GM19468 (cell line): Measurements from ENCODE around the gene CLCN6.

Experiments used
- ATAC-seq: cut with Tn5 transposase; IDR thresholded peaks from one replicate; pipeline ENCODE4 v1.9.1; 2021; ENCODE audit warnings: mild to moderate bottlenecking, moderate library complexity, moderate number of reproducible peaks; ENCODE audit not compliant: unreplicated experiment; ENCODE audit errors: extremely low read depth

Gene CLCN6

DNA sequence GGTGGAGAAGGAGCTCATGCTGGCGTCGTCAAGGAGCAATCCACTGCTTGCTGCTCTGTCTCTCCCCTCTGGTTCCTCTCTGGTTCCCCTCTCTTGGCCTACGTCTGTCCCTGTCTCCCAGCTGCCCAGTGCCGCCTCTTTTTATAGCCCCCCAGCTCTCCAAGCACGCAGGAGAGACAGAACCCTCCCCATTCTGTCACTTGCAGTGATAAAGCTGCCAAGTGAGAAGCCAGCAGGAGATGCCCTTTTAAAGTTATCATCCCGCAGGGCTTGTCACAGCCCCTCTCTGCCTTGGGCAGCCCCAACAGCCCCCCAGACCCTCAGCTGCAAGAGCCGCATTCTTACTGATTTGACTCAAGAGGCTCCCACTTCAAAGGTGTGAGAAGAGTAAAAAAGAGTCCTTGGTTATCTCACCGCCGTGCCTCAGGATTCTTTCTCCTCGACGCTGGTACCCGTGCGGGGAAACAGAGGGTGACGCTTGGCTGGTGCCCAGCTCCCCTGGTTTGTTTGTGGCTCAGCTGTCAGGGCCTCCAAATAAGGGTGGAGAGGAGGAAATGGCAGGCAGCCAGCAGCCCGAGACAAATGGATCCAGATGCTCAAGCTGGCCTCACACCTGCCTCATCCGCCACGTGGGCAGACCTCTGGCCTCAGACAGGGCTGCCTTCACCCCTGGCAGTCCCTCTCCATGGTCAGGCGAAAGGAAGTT lies 41.8 kb downstream of the CLCN6 start, which contains the start of gene NPPA:
TSS of gene NPPA (minus strand) at position 117 of the 706 bp plus-strand sequence. CDS start at position 18, 99 bp downstream.
- ATAC-seq, result no peak

DNA sequence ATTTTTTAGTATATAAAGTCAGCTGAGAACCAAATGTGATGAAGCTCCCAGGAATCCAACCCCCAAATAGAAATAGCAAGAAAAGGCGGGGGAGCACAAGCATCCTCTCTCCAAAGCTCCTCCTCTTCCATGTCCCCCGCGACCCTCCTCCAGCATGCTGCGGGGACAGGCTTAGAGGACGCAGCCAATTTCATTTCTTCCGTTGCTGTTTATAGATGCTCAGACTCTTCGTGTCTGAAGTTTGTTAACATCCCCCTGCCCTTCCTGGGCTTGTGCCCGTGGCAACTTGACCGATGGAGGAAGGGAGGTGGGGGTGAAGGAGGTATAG lies 42.3 kb downstream of the CLCN6 start:
- no peak for ATAC-seq

DNA sequence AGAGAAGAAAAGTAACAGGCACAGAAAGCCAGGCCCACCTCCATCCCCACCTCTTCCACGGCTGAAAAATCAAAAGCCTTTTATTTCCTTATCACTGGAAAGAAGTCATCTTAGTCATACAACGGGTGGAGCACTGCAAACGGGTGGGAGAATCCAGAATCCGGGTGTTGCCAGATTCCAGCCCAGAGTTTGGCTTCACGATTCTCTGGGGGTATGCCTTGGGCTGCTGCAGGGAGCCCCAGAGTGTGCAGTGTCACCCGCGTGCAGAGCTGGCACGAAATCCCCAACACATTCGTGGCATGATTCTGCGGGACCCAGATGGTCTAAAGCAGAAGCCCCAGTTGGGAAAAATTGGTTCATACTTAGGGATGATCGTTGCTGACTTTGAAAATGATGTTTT lies 44.2 kb downstream of the CLCN6 start:
- no peak for ATAC-seq

DNA sequence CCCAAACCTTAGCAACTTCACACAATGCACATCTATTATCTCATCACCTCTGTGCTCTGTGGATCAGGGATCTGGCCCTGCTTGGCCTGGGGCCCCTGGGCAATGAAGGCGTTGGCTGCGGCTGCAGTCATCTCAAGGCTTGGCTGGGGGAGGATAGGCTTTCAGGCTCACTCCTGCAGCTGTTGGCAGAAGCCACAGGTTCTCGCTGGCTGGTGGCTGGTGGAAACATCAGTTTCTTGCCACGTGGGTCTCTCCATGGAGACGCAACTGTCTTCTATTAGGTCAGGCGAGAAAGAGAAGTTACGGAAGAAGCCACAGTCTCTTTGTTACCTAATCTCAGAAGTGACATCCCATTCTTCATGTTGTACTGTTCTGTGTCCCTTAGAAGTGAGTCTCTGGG lies 45.2 kb downstream of the CLCN6 start:
- ATAC-seq, result no peak

DNA sequence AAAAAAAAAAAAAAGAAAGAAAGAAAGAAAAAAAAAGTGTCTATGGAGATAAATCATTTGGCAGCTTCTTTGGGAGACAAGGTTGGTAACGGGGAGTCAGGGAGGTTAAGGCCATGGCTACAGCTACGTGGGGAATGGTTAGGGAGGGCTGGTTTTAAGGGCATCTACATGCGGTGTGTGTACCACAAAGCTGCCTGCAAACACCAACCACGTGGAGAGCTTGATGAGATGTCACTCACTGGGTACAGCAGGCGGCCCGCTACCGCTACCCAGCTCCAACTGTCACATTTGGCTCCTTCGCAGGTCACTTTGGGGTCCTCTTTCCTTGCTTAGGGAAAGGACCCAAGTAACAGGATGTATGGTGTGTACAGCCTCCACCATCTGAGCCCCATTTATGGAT lies 48.5 kb downstream of the CLCN6 start:
- ATAC-seq, result no peak

DNA sequence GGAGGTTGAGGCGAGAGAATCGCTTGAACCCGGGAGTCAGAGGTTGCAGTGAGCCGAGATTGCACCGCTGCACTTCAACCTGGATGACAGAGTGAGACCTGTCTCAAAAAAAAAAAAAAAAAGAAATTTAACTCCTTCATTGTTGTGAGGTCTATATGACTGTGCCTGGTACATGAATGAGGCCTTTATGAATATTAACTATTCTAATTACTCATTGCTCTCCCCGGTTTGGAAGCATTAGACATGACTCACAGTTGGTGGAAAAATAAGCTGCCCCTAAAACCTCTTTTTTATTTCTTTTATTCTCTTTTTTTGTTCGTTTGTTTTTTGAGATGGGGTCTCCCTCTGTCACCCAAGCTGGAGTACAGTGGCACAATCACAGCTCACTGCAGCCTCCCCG lies 49.4 kb downstream of the CLCN6 start:
- ATAC-seq, result no peak

DNA sequence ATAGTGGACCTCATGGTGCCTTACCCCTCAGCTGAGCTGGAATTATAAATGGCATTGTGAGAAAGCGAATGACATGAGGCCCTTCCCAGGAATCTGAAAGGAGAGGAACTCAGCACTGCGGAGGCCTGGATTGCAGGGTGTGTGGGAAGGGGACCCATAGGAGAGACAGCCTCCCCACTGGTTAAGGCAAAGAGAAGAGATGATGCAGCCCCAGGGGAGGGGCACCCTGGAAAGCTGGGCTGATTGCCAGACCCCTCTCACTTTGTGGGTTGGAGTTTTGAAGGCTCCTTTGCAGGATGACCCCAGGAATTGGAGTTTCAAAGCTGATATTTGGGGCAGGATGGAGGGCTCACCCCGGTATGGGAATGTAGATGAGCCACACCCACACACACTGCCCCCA lies 50.7 kb downstream of the CLCN6 start:
- no peak for ATAC-seq

DNA sequence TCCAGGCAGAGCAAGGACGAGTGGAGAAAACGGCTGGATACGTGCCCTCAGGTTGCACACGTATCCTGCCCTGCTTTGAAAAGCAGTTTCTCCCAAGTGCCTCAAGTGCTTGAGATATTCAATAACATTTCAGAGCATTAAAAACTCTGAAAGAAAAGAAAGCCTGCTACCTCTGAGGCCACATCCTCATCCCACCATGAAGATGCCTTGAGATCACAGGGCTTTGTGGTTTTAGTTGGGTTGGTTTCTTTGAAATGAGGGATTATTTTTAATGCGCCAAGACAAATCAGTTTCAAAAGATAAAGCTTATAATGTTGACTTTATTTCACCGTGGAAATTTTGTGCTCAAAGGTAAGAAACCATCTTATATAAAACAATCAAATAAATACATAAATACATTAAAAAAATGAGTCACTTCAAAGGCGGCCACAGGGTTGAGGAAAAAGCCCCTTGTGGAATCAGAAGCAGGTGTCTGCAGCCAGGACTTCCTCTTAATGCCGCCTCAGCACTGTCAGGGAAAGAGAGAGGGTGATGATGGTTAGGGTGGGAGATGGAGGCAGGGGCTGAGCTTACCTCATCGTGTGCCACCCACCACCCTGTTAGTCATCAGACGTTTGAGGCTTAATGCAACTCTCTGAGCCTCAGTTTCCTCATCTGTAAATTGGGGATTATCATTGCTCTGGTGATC lies 51.3 kb downstream of the CLCN6 start:
- no peak for ATAC-seq

DNA sequence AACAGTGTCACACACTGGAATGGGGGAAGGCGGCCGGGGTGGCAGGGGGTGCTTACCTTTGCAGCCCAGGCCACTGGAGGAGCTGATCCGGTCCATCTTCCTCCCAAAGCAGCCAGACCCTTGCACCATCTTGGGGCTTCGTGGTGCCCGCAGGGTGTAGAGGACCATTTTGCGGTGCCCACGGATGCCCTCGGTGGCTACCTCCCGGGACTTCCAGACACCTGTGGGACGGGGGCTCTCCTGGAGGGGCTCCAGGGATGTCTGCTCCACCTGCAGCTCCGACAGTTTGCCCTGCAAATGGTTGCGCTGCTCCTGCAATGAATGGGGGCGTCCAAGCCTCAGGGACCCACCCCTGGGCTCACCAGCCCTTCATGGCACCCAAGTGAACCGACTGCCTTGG lies 52.2 kb downstream of the CLCN6 start:
- ATAC-seq, result no peak

DNA sequence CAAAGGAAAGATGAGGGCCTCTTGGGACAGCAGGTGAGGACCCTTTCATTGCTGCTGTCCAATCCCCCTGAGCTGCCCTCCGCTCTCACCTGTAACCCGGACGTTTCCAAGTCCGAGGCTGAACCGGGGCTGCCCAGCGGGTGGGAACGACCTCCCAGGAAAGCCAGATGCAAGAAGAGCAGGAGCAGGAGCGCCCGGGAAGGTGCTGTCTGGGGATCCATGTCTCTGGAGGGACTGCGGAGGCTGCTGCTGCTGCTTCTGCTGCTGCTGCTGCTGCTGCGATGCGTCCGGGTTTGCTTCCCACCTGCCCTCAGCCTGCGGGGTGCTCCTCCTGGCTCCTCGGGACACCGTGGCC lies 52.6 kb downstream of the CLCN6 start, which contains the start of gene NPPB:
TSS of gene NPPB (minus strand) at position 333 of the 355 bp plus-strand sequence. CDS start at position 221, 112 bp downstream.
- no peak for ATAC-seq

DNA sequence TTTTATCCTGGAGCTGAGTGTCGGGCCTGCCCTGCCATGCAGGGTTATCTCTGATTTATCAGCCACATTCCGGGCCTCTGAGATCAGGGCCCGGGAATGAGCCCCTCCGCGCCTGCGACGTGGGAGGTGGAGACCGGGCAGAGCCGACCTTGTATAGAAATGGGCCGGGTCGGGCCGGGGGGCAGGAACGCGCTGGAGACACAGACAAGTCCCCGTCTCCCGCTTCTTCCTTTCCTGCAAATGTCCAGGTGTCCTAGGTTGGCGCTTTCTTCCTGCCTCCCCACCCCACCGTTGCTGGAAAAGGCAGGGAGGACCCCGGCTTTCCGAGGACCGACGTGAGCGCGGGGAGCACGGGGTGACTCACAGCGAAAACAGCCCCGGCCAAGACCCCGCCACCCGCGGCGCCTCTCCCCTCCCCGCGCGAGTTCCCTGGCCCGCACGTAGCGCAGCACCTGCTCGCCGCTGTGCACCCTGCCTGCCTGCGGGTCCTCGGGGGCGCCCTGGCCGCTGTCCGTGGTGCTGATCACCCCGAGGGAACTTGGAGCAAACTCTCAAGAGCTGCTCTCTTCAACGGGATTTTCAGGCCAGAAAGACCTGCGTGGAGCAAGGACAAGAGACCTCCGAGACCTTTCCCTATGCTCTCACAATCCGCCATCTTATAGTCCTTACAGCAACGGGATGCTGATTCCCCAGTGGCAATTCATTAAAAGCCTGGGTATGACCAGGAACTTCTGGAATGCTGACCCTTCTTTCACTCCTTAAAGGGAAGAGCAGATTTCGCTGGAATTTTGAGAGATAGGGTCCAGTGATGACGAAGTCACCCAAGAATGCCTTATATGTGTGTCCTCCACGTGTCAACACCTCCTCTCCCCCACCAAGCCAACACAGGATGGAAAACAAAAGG lies 53.2 kb downstream of the CLCN6 start:
- no peak for ATAC-seq

DNA sequence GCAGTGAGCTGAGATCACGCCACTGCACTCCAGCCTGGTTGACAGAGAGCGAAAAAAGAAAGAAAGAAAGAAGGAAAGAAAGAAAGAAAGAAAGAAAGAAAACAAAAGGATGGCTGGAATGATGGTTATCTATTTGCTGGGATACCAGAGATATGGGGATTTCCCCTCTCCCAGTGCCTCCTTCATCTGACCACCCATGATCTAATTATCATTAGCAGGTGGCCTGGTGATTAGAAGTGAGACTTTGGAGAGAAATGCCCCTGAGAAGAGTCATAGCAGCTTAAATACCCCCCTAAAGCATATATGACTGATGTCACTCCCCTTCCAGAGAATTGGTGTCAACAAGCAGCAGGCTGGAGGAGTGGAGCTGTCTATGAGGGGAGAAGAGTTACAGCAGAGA lies 54.1 kb downstream of the CLCN6 start:
- ATAC-seq, result no peak

DNA sequence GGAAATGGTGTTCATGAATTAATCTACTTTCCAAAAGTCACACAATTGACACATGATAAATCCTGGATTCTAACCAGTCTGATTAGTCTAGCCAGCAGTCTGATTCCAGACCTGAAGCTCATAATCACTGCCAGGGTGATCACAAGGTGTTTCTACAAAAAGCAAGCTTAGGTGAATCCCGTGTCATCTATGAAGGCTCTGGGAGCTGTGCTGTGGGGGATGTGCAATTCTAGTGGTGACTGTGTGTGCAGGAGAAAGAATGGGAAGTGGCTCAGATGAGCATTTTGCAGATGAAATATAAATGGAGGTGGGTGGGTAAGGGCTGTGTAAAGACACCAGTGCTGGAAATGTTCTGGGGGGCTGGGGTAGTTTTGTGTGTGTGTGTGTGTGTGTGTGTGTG lies 54.6 kb downstream of the CLCN6 start:
- no peak for ATAC-seq

DNA sequence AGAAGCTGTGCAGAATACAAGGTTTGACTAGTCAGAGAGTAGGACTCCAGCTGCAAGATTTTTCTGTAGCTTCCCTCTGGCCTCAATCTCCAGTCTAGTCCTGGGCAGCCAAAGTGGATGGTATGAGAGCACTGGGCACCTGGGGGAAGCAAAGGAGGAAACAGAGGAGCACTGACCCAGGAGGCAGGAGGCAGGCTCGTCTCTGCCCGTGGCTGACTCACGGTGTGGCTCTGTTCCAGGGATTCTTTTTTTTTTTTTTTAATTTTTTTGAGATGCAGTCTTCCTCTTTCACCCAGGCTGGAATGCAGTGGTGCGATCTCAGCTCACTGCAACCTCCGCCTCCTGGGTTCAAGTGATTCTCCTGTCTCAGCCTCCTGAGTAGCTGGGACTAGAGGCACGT lies 56.9 kb downstream of the CLCN6 start:
- no peak for ATAC-seq

DNA sequence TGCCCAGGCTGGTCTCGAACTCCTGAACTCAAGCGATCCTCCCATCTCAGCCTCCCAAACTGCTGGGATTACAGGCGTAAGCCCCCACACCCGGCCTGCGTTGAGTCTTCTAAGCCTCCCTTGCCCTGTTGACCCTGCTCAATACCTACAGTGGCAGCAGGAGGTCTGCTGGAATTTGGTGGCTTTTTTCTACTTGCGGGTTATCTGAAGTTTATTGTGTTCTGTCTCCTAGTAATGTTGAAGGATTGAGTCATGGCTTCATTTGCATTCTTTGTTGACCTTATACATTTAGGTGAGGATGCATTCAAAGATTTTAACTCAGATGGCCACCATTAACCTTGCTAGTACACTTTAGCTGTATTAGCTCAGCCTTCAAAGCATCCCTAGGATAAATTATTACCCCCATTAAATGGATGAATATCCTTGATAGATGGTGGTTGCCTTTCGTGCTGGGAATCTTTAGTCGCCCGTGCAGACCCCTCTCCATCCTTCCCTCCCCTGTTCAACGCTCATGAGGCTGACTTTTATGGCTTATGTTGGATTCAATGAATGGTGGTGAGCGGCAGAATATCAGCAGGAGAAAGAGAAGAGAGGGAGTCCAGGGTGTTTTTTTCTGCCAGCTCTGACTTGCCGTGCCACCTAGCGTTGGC lies 62.5 kb downstream of the CLCN6 start:
- ATAC-seq, result no peak

DNA sequence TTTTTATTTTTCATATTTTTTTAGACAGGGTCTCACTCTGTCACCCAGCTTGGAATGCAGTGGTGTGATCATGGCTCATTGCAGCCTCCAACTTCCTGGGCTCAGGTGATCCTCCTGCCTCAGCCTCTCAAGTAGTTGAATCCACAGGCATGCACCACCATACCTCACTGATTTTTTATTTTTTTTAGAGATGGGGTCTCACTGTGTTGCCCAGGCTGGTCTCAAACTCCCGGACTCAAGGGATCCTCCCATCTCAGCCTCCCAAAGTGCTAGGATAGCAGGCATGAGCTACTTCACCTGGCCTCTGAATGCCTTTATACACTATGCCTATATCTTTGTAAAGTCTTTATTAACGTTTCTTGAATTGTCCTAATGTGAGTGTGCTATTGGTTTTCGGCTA lies 63.1 kb downstream of the CLCN6 start:
- ATAC-seq, result no peak

DNA sequence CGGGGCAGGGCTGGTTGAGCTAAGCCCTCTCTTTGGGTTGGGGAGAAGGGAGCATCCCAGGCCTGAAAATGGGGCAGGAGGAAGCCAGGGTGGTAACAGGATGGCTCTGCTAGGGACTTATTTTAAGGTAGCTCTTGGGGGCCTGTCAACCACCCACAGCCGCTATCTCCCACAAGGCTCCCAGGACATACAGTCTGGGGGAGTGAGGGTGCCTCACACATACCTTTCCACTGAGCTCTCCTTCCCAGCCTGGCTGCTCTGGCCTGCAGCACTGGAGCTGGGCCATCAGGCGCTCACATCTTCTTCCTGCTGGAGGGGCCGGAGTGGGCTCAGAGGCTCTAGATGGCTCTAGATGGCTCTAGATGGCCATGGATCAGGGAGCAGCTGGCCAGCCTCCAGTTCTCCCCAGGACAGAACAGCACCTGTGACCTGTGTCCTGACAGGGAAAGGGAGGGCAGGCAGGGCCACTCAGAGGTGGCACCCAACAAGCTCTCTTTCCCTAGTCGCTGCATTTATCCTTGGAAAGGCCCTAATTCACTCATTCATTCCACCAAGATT lies 63.7 kb downstream of the CLCN6 start:
- no peak for ATAC-seq

DNA sequence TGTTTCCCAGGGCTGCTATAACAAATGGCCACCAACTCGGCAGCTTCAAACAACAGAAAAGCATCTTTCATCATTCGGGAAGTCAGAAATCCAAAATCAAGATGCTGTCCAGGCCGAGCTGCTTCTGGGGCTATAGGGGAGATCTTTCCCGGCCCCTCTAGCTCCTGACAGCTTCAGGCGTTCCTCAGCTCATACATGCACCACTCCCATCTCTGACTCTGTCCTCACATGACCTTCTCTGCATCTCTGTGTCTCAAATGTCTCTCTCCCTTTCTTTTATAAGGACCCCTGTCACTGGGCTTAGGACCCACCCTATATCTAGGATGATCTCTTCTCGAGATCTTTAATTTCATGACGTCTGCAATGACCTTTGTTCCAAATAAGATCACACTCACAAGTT lies 66.6 kb downstream of the CLCN6 start:
- ATAC-seq, result no peak

DNA sequence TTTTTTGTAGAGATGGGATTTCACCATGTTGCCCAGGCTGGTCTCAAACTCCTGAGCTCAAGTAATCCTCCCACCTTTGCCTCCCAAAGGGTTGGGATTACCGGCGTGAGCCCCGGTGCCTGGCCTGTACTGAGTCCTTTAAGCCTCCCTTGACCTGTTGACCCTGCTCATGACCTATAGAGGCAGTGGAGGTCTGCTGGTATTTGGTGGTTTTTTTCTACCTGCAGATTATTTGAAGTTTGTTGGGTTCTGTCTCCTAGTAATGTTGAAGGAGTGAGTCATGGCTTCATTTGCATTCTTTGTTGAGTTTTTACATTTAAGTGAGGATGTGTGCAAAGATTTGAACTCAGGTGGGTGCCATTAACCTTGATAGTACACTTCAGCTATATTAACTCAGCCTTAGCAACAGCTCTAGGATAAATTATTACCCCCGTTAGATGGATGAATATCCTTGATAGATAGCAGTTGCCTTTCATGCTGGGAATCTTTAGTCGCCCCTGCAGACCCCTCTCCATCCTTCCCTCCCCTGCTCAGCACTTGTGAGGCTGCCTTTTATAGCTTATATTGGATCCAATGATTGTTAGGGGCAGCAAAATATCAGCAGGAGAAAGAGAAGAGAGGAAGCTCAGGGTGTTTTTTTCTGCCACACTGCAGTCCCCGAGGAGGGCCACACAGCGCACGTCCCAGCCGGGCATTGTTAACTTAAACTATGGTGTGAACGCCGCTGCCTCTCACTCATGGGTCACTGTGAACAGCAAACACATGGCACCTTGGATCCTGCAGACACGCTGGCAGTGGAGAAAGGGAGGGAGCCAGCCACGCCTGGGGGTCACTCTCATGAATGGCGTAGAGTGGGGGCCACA lies 67.6 kb downstream of the CLCN6 start:
- no peak for ATAC-seq

DNA sequence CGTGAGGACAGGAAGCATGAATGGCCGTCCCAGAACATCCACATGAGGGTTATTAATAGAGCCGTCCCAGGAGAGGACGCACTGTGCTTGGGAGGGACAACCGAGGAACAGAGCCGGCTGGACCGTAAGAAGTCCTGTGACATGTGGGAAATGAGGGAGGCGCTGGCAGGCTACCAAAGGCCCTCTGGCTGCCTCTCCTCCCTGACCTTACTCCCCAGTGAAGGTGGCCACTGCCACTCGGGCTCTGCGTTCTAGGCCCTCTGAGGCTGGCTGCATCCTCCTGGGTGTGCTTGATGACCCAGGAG lies 68.2 kb downstream of the CLCN6 start:
- no peak for ATAC-seq
